ENCODE results near the gene TMED6. TPM values are rescaled to one million over a fixed set of nuclear protein-coding genes. Genes with fewer than 3 reads are reported as not detected.

Gene TMED6
- total and polyA plus RNA-seq, 2 donors from 2014 or later = 2.6 to 11.5 TPM

DNA sequence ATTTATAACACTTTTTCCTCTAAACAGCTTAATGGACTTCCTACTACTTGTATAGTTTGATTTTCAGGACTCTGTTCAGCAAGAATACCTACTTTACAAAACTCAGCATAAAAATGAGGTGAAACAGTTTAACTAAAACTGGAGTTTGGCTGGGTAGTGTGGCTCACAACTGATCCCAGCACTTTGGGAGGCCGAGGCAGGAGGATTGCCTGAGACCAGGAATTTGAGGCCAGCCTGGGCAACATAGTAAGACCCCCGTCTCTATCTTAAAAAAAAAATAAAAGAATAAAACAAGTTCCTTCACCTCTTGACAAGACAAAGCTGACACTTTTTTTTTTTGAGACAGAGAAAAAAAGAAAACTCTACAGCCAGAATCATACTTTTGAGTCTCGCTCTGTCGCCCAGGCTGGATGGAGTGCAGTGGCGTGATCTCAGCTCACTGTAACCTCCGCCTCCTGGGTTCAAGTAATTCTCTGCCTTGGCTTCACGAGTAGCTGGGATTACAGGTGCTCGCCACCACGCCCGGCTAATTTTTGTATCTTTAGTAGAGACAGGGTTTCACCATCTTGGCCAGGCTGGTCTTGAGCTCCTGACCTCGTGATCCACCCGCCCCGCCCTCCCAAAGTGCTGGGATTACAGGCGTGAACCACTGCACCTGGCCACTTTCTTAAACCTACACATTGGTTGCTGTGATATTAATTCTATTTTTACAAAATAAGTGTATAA is 23.8 kb downstream of the TMED6 start:
- no peak overlapping the region for H3K9ac ChIP-seq (ENCODE audit: low read length in 3 of 3)
- peak overlapping the region; percentile 41 to 77 for H3K27ac ChIP-seq (ENCODE audit: low read depth in 2 of 2, low read length in 2 of 2)
- H3K4me1 ChIP-seq (ENCODE audit: control insufficient read depth in 2 of 3, insufficient read depth in 2 of 3, low read depth in 1 of 3, low read length in 3 of 3) = peaks cover 0 to 41% (median 36%) of the 10 kb centered on the region in 3 donors
- peak in 1 of 5 donors; percentile 18 for DNase-seq
- intact Hi-C loops (cut with DNase I) = no loop called here
- H3K27me3 ChIP-seq (ENCODE audit: control insufficient read depth, insufficient read depth, low read length) = no peaks in the 10 kb centered on the region
- H3K36me3 ChIP-seq (ENCODE audit: control insufficient read depth in 2 of 3, insufficient read depth in 3 of 3, low read length in 3 of 3) = peaks cover 8 to 26% (median 15%) of the 10 kb centered on the region in 3 donors
- FAIRE-seq = no peak
- H3K9me3 ChIP-seq (ENCODE audit: control insufficient read depth in 2 of 3, insufficient read depth in 1 of 3, low read length in 3 of 3) = no peaks in the 10 kb centered on the region
- H3K4me3 ChIP-seq (ENCODE audit: low read length in 3 of 3) = peak overlapping the region in 2 of 3 donors; percentile 80 to 84
- no peak for TF ChIP-seq CTCF (IDR thresholded peaks at IDR 0.05; ENCODE audit: borderline replicate concordance, extremely low read depth, insufficient read depth)

GRCh38 chr16:69326172-69326873 is 25.3 kb downstream of the TMED6 start:
- FAIRE-seq = no peak
- Histone ChIP-seq H3K9ac (ENCODE audit: low read length in 3 of 3) (peak overlapping the region in 1 of 3 donors; percentile 47), H3K27ac (ENCODE audit: low read depth in 2 of 2, low read length in 2 of 2) (peak overlapping the region; percentile 77 to 86), H3K27me3 (ENCODE audit: control insufficient read depth, insufficient read depth, low read length) (no peaks in the 10 kb centered on the region), H3K9me3 (ENCODE audit: control insufficient read depth in 2 of 3, insufficient read depth in 1 of 3, low read length in 3 of 3) (no peaks in the 10 kb centered on the region), H3K4me3 (ENCODE audit: low read length in 3 of 3) (peak overlapping the region in 2 of 3 donors; percentile 16 to 43), H3K4me1 (ENCODE audit: control insufficient read depth in 2 of 3, insufficient read depth in 2 of 3, low read depth in 1 of 3, low read length in 3 of 3) (peaks cover 0 to 45% (median 36%) of the 10 kb centered on the region in 3 donors), H3K36me3 (ENCODE audit: control insufficient read depth in 2 of 3, insufficient read depth in 3 of 3, low read length in 3 of 3) (peaks cover 8 to 31% (median 22%) of the 10 kb centered on the region in 3 donors)
- intact Hi-C loops (cut with DNase I) = no loop called here
- TF ChIP-seq CTCF (IDR thresholded peaks at IDR 0.05; ENCODE audit: borderline replicate concordance, extremely low read depth, insufficient read depth) = no peak
- peak in 1 of 5 donors; percentile 63 for DNase-seq

GRCh38 chr16:69325784-69326171 is 25.8 kb downstream of the TMED6 start:
- H3K4me3 ChIP-seq (ENCODE audit: low read length in 3 of 3) = peak overlapping the region in 1 of 3 donors; percentile 43
- no peak for TF ChIP-seq CTCF (IDR thresholded peaks at IDR 0.05; ENCODE audit: borderline replicate concordance, extremely low read depth, insufficient read depth)
- intact Hi-C loops (cut with DNase I) = no loop called here
- H3K9me3 ChIP-seq (ENCODE audit: control insufficient read depth in 2 of 3, insufficient read depth in 1 of 3, low read length in 3 of 3) = no peaks in the 10 kb centered on the region
- no peak for FAIRE-seq
- H3K36me3 ChIP-seq (ENCODE audit: control insufficient read depth in 2 of 3, insufficient read depth in 3 of 3, low read length in 3 of 3) = peaks cover 8 to 37% (median 26%) of the 10 kb centered on the region in 3 donors
- peaks cover 0 to 43% (median 36%) of the 10 kb centered on the region in 3 donors for H3K4me1 ChIP-seq (ENCODE audit: control insufficient read depth in 2 of 3, insufficient read depth in 2 of 3, low read depth in 1 of 3, low read length in 3 of 3)
- peak overlapping the region in 1 of 3 donors; percentile 34 for H3K9ac ChIP-seq (ENCODE audit: low read length in 3 of 3)
- no peak for DNase-seq
- peak overlapping the region; percentile 39 to 86 for H3K27ac ChIP-seq (ENCODE audit: low read depth in 2 of 2, low read length in 2 of 2)
- no peaks in the 10 kb centered on the region for H3K27me3 ChIP-seq (ENCODE audit: control insufficient read depth, insufficient read depth, low read length)

Measured in kidney (tissue), 14 donors.